Measurements from ENCODE around the gene UBTF.
A peak's percentile ranks its signal among the peaks of the same experiment; 100 is the strongest.

Gene UBTF

DNA sequence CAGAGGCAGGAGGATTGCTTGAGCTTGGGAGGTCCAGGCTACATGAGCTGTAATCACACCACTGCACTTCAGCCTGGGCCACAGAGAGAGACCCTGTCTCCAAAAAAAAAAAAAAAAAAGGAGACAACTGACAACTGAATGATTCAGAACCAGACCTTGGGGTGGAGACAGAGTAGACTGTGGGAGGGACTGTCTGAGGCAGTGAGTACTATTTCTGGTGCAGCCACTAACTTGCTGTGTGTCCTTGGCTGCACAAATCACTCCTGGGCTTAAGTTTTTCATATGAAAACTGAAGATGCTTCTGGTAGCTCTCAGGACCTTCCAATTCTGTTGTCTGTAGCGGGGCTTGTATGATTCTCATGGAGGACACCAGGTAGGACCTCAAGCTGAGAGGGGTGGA is 43.2 kb downstream of the UBTF start:
- H3K36me3 ChIP-seq (replicated peaks; ENCODE audit: low read depth, low read length), result peaks cover 3% of the 10 kb centered on the region
- H3K79me2 ChIP-seq (ENCODE audit: low read length), result no peaks in the 10 kb centered on the region
- no peaks in the 10 kb centered on the region; the same call in 1 of the 2 replicates for H3K4me1 ChIP-seq (ENCODE audit: low read length)
- no peak overlapping the region for H3K27ac ChIP-seq (ENCODE audit: low read length)
- TF ChIP-seq, protein P1, sequence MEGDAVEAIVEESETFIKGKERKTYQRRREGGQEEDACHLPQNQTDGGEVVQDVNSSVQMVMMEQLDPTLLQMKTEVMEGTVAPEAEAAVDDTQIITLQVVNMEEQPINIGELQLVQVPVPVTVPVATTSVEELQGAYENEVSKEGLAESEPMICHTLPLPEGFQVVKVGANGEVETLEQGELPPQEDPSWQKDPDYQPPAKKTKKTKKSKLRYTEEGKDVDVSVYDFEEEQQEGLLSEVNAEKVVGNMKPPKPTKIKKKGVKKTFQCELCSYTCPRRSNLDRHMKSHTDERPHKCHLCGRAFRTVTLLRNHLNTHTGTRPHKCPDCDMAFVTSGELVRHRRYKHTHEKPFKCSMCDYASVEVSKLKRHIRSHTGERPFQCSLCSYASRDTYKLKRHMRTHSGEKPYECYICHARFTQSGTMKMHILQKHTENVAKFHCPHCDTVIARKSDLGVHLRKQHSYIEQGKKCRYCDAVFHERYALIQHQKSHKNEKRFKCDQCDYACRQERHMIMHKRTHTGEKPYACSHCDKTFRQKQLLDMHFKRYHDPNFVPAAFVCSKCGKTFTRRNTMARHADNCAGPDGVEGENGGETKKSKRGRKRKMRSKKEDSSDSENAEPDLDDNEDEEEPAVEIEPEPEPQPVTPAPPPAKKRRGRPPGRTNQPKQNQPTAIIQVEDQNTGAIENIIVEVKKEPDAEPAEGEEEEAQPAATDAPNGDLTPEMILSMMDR (IDR thresholded peaks at IDR 0.05; ENCODE audit: low read depth, low read length), result no peak
- no peak for TF ChIP-seq EZH2phosphoT487 (IDR thresholded peaks at IDR 0.05; ENCODE audit: low read depth)
- no peak overlapping the region for H3K9ac ChIP-seq (ENCODE audit: low read length)
- no peaks in the 10 kb centered on the region for H3K9me3 ChIP-seq (ENCODE audit: insufficient read depth, low read length)
- no peaks in the 10 kb centered on the region for H4K20me1 ChIP-seq (ENCODE audit: insufficient read depth, low read length)
- H2AFZ ChIP-seq (ENCODE audit: low read depth, low read length), result no peak overlapping the region
- no peak overlapping the region for H3K4me2 ChIP-seq (ENCODE audit: low read length)
- no peaks in the 10 kb centered on the region for H3K27me3 ChIP-seq (ENCODE audit: low read depth, low read length)
- no peak overlapping the region for H3K4me3 ChIP-seq (ENCODE audit: low read length)

DNA sequence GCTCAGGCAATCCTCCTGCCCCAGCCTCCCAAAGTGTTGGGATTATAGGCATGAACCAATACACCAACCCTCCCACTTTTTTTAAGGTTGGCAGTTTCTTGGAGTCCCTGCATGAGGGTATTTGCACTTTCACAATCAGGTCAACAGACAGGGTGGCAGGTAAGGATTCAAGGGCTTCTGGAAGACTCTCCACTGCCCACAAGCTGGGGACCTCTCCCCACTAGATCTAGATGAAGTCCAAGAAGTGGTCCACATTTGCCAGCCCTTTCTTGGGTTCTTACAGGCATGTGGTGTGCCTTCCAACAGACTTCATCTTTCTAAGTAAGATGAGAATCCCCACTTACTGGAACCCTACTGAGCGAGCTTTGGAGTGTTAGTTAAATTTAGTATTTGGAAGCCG is 45.0 kb downstream of the UBTF start:
- peaks cover 3% of the 10 kb centered on the region for H3K36me3 ChIP-seq (replicated peaks; ENCODE audit: low read depth, low read length)
- no peak overlapping the region for H3K4me3 ChIP-seq (ENCODE audit: low read length)
- H3K27ac ChIP-seq (ENCODE audit: low read length), result no peak overlapping the region
- TF ChIP-seq, protein P1 (IDR thresholded peaks at IDR 0.05; ENCODE audit: low read depth, low read length), result no peak
- no peak for TF ChIP-seq EZH2phosphoT487 (IDR thresholded peaks at IDR 0.05; ENCODE audit: low read depth)
- H3K4me2 ChIP-seq (ENCODE audit: low read length), result no peak overlapping the region
- H3K9me3 ChIP-seq (ENCODE audit: insufficient read depth, low read length), result no peaks in the 10 kb centered on the region
- H4K20me1 ChIP-seq (ENCODE audit: insufficient read depth, low read length), result no peaks in the 10 kb centered on the region
- no peaks in the 10 kb centered on the region for H3K79me2 ChIP-seq (ENCODE audit: low read length)
- H2AFZ ChIP-seq (ENCODE audit: low read depth, low read length), result no peak overlapping the region
- H3K27me3 ChIP-seq (ENCODE audit: low read depth, low read length), result no peaks in the 10 kb centered on the region; the same call in 1 of the 2 replicates
- no peak overlapping the region for H3K9ac ChIP-seq (ENCODE audit: low read length)
- H3K4me1 ChIP-seq (ENCODE audit: low read length), result peaks cover 14% of the 10 kb centered on the region

DNA sequence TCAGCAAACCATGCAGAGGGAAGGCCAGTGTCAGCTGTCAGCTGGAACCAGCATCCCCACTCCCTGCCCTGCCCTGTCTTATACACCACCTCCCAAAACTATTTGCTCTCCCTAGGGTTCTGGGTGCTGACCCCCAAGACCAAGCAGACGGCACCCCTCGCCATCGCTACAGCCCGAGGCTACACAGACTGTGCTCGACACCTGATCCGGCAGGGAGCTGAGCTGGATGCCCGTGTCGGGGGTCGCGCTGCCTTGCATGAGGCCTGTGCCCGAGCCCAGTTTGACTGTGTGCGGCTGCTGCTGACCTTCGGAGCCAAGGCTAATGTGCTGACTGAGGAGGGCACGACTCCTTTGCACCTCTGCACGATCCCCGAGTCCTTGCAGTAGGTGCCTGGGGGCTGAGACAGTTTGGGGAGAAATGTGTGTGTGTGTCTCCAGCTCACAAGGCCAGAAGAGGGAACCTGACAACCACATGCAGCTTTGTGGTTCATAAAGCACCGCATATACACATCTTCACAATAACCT is 47.5 kb downstream of the UBTF start:
- H3K36me3 ChIP-seq (replicated peaks; ENCODE audit: low read depth, low read length), result peaks cover 3% of the 10 kb centered on the region
- H4K20me1 ChIP-seq (ENCODE audit: insufficient read depth, low read length), result no peaks in the 10 kb centered on the region
- no peak overlapping the region for H2AFZ ChIP-seq (ENCODE audit: low read depth, low read length)
- no peak overlapping the region for H3K27ac ChIP-seq (ENCODE audit: low read length)
- H3K4me1 ChIP-seq (ENCODE audit: low read length), result peaks cover 17% of the 10 kb centered on the region
- no peaks in the 10 kb centered on the region for H3K79me2 ChIP-seq (ENCODE audit: low read length)
- H3K4me2 ChIP-seq (ENCODE audit: low read length), result no peak overlapping the region
- no peaks in the 10 kb centered on the region; the same call in 1 of the 2 replicates for H3K27me3 ChIP-seq (ENCODE audit: low read depth, low read length)
- no peak overlapping the region for H3K4me3 ChIP-seq (ENCODE audit: low read length)
- TF ChIP-seq, protein P1 (IDR thresholded peaks at IDR 0.05; ENCODE audit: low read depth, low read length), result no peak
- TF ChIP-seq EZH2phosphoT487 (IDR thresholded peaks at IDR 0.05; ENCODE audit: low read depth), result no peak
- no peak overlapping the region for H3K9ac ChIP-seq (ENCODE audit: low read length)
- H3K9me3 ChIP-seq (ENCODE audit: insufficient read depth, low read length), result no peaks in the 10 kb centered on the region

DNA sequence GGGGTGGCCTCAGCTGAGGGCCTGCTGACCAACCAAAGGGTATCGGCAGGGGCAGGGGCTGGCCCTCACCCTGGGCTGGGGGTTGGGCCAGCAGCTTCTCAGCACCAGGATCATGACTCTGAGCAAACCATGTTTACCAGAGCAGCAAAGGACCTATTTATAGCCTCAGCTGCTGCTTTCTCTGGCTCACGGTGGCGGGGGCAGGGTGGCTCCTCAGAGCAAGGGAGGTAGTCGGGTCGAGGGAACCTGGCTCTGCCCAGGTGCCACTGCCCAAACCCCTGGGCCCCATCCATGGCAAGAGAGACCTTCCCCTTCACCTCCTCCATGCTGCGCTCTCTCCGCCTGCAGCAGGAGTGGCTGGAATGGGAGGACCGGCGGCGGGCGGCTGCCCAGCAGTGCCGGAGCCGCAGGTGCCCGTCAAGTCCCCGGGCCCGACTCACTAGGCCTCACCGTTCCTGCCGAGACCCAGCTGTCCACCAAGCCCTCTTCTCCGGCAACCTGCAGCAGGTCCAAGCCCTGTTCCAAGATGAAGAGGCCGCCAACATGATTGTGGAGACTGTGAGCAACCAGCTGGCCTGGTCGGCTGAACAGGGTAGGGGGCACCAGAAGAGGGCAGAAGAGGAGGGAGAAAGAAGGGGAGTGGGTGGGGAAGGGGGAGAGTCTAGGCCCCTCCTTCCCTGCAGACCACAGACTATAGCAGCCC is 48.8 kb downstream of the UBTF start, which contains the start of gene ASB16:
Gene ASB16, plus strand, starts transcription at position 206 of the 703 bp plus-strand sequence. Its CDS starts 86 bp downstream, at position 292.
- no peak within 1 kb of the TSS for H3K9ac ChIP-seq (ENCODE audit: low read length)
- H3K36me3 ChIP-seq (replicated peaks; ENCODE audit: low read depth, low read length), result no peaks in the 10 kb centered on the region
- H3K79me2 ChIP-seq (ENCODE audit: low read length), result no peaks in the 10 kb centered on the region
- H3K4me2 ChIP-seq (ENCODE audit: low read length), result peak within 1 kb of the TSS; percentile 38
- no peaks in the 10 kb centered on the region; the same call in 1 of the 2 replicates for H3K27me3 ChIP-seq (ENCODE audit: low read depth, low read length)
- no peak within 1 kb of the TSS for H2AFZ ChIP-seq (ENCODE audit: low read depth, low read length)
- no peaks in the 10 kb centered on the region for H3K9me3 ChIP-seq (ENCODE audit: insufficient read depth, low read length)
- H4K20me1 ChIP-seq (ENCODE audit: insufficient read depth, low read length), result no peaks in the 10 kb centered on the region
- TF ChIP-seq, protein P1 (IDR thresholded peaks at IDR 0.05; ENCODE audit: low read depth, low read length), result no peak; the same call in 1 of the 2 replicates
- TF ChIP-seq EZH2phosphoT487 (IDR thresholded peaks at IDR 0.05; ENCODE audit: low read depth), result no peak
- H3K4me3 ChIP-seq (ENCODE audit: low read length), result peak within 1 kb of the TSS; percentile 6; the same call in 1 of the 2 replicates
- H3K27ac ChIP-seq (ENCODE audit: low read length), result no peak within 1 kb of the TSS
- peaks cover 17% of the 10 kb centered on the region for H3K4me1 ChIP-seq (ENCODE audit: low read length)

Measured in OCI-LY3 (cell line).